Endothelial cell of umbilical vein (primary cell): Measurements from ENCODE around the gene HAND1. TPM values are rescaled to one million over a fixed set of nuclear protein-coding genes. Genes with fewer than 3 reads are reported as not detected.

Experiments
- BruUV-seq: library from RNA; stranded (reverse); fragments of 400-500 nt; replicated peaks from 2 replicates; lab custom pipeline; 2021; lab: Mats Ljungman, UMichigan
- CTCF ChIA-PET: fragments of 300-600, 350-600 bp; sonication (Branson Sonifier 250); formaldehyde crosslinking; loops from one replicate; lab custom pipeline; 2021; ENCODE audit warnings: antibody characterized with exemption, inconsistent platforms; lab: Charles Lee
- POLR2A ChIA-PET: fragments of 300-600, 350-600 bp; sonication (Branson Sonifier 250); formaldehyde crosslinking; loops from one replicate; lab custom pipeline; 2021; ENCODE audit warnings: antibody characterized with exemption, inconsistent platforms; lab: Charles Lee
- DNase-seq: peaks from one replicate; pipeline ENCODE4 v3.0.0-alpha.2; 2011; ENCODE audit warnings: low read depth, low spot score
- FAIRE-seq: peaks from 2 replicates; lab custom pipeline; 2011; peaks lifted over from hg19 to GRCh38; lab: Jason Lieb, UNC
- H2AFZ ChIP-seq: 2 replicates; pipeline ENCODE4 v1.6.0; 2012; ENCODE audit warnings: low read depth, low read length, control low read depth, inconsistent platforms
- H3K27ac ChIP-seq: 2 replicates; pipeline ENCODE4 v1.5.1; 2011; ENCODE audit warnings: low read depth, mild to moderate bottlenecking, control low read depth, low read length, moderate library complexity; ENCODE audit not compliant: insufficient read depth
- H3K27me3 ChIP-seq, 2 experiments: 2 replicates each; pipeline versions ENCODE4 v1.6.0 to v1.6.1; 2011; ENCODE audit warnings: low read length in 2 of 2, mixed read lengths in 1 of 2; ENCODE audit not compliant: control insufficient read depth in 2 of 2, insufficient read depth in 2 of 2
- H3K36me3 ChIP-seq, 2 experiments: 2 replicates in 1 of 2; 3 replicates in 1 of 2; pipeline ENCODE4 v1.5.1; 2011; ENCODE audit warnings: low read length in 2 of 2, mild to moderate bottlenecking in 1 of 2, moderate library complexity in 1 of 2; ENCODE audit not compliant: control insufficient read depth in 2 of 2, insufficient read depth in 2 of 2; ENCODE audit errors: extremely low read depth in 1 of 2
- H3K4me1 ChIP-seq: 3 replicates; pipeline ENCODE4 v1.5.1; 2011; ENCODE audit warnings: mild to moderate bottlenecking, low read length; ENCODE audit not compliant: control insufficient read depth, insufficient read depth; ENCODE audit errors: extremely low read depth
- H3K4me2 ChIP-seq: 2 replicates; pipeline ENCODE4 v1.6.1; 2011; ENCODE audit warnings: low read length, control low read depth, mixed read lengths; ENCODE audit not compliant: insufficient read depth
- H3K4me3 ChIP-seq, 3 experiments: fragments of 200-600 bp in 1 of 3; sonication (generic), shearing (Covaris generic) in 1 of 3; replicated peaks in 1 of 3; 2 replicates each; pipeline ENCODE4 v1.5.1; 2011 to 2016; ENCODE audit warnings: control low read depth in 3 of 3, low read length in 3 of 3, mild to moderate bottlenecking in 2 of 3, inconsistent platforms in 1 of 3, low read depth in 1 of 3, moderate library complexity in 1 of 3; ENCODE audit not compliant: insufficient read depth in 1 of 3
- H3K79me2 ChIP-seq: 2 replicates; pipeline ENCODE4 v1.6.0; 2012; ENCODE audit warnings: low read length, inconsistent platforms; ENCODE audit not compliant: control insufficient read depth, insufficient read depth
- H3K9ac ChIP-seq: replicated peaks from 2 replicates; pipeline ENCODE3; 2011; ENCODE audit warnings: low read length, control low read depth; ENCODE audit not compliant: insufficient read depth; ENCODE audit errors: extremely low read depth
- H3K9me1 ChIP-seq: replicated peaks from 3 replicates; pipeline ENCODE4 v1.6.0; 2011; ENCODE audit warnings: mild to moderate bottlenecking, low read length; ENCODE audit not compliant: control insufficient read depth, insufficient read depth; ENCODE audit errors: extremely low read depth
- H3K9me3 ChIP-seq: replicated peaks from 2 replicates; pipeline ENCODE4 v1.5.1; 2012; ENCODE audit warnings: low read length, inconsistent platforms; ENCODE audit not compliant: control insufficient read depth, insufficient read depth
- H4K20me1 ChIP-seq: replicated peaks from 2 replicates; pipeline ENCODE3; 2011; ENCODE audit warnings: mild to moderate bottlenecking, low read length; ENCODE audit not compliant: control insufficient read depth, insufficient read depth; ENCODE audit errors: extremely low read depth
- CTCF ChIP-seq, 2 donors: IDR thresholded peaks; 1 replicate in 1 of 2; 2 replicates in 1 of 2; pipeline ENCODE4 v1.5.1; 2011; ENCODE audit warnings: low read length in 2 of 2, mild to moderate bottlenecking in 2 of 2, moderate library complexity in 2 of 2, control low read depth in 1 of 2, inconsistent platforms in 1 of 2, low read depth in 1 of 2; ENCODE audit not compliant: insufficient read depth in 1 of 2; ENCODE audit errors: extremely low read depth in 1 of 2
- EZH2 ChIP-seq: IDR thresholded peaks from 2 replicates; pipeline ENCODE4 v1.6.1; 2012; ENCODE audit warnings: borderline replicate concordance, low read depth, mild to moderate bottlenecking, moderate library complexity, low read length, inconsistent platforms; ENCODE audit not compliant: severe bottlenecking
- GATA2 ChIP-seq: IDR thresholded peaks from 2 replicates; pipeline ENCODE4 v1.7.0; 2011; ENCODE audit warnings: low read depth, mild to moderate bottlenecking, moderate library complexity, mixed read lengths, low read length; ENCODE audit not compliant: insufficient read length, insufficient read depth
- JUN ChIP-seq: IDR thresholded peaks from 2 replicates; pipeline ENCODE4 v1.6.1; 2011; ENCODE audit warnings: borderline replicate concordance, low read depth; ENCODE audit not compliant: insufficient read length, insufficient read depth
- MAX ChIP-seq: IDR thresholded peaks from 2 replicates; pipeline ENCODE4 v1.6.1; 2011; ENCODE audit not compliant: insufficient read depth, insufficient read length
- dilution Hi-C: fragments of 300-500 bp; cut with MboI; formaldehyde crosslinking; loops from one replicate; pipeline ENCODE4 v1.15.0; 2019; ENCODE audit warnings: low sequenced_read_pairs; ENCODE audit not compliant: extremely low pct_ligation_motif_present
- intact Hi-C: fragments of 100-400 bp; cut with micrococcal nuclease; formaldehyde crosslinking; loops from one replicate; pipeline ENCODE4 v1.10.0; 2022
- polyA plus RNA-seq, 4 experiments: library from polyadenylated mRNA; depleted of rRNA in 3 of 4; stranded (reverse) in 3 of 4; unstranded in 1 of 4; fragments of >200 nt; gene quantifications; 2 replicates each; pipeline versions ENCODE4 v1.2.1 to v1.2.3, GENCODE V29; 2011 to 2012; ENCODE audit warnings: missing spikeins in 1 of 4
- total RNA-seq: library from RNA; stranded (reverse); gene quantifications from 2 replicates; pipeline ENCODE4 v1.2.3, GENCODE V29; 2021

HAND1 gene
- total and polyA plus RNA-seq, 2 donors (not counting 3 experiments of a cell fraction or from before 2014, with no cell fraction given), result not detected

- Histone ChIP-seq H3K4me2 (no peak overlapping the region), H3K9ac (no peak overlapping the region), H3K4me3 (no peak overlapping the region), H3K9me3 (no peaks in the 10 kb centered on the region), H3K9me1 (no peaks in the 10 kb centered on the region), H3K27me3 (peaks cover 77 to 87% of the 10 kb centered on the region in 2 experiments), H3K4me1 (no peaks in the 10 kb centered on the region), H3K27ac (no peak overlapping the region), H3K36me3 (no peaks in the 10 kb centered on the region), H3K79me2 (no peaks in the 10 kb centered on the region), H4K20me1 (no peaks in the 10 kb centered on the region), H2AFZ (no peak overlapping the region)
- DNase-seq (no peak), FAIRE-seq (no peak)
- ChIA-PET POLR2A (no interaction called here), CTCF (interaction anchor here (1.4 to 2.3 kb wide), 3 partner anchors 17 to 36 kb away, joined by 3 to 12 read pairs (median 9); no protein-coding TSS in a partner anchor)
- dilution Hi-C loops (no loop called here), intact Hi-C loops (no loop called here)
- TF ChIP-seq MAX (no peak), GATA2 (no peak), JUN (no peak), EZH2 (no peak), CTCF (IDR thresholded peaks at IDR 0.05; ENCODE audit: extremely low read depth in 1 of 2, insufficient read depth in 1 of 2, low read depth in 1 of 2, low read length in 2 of 2) (no peak)
- no TSS peak for BruUV-seq
These were observed 7.1 kb upstream of the HAND1 start for GRCh38 chr5:154485096-154485491.
